WTC11 (cell line): ENCODE results near the gene RTEL1. TPM values are rescaled to one million over a fixed set of nuclear protein-coding genes. Genes with fewer than 3 reads are reported as not detected.

Experiments
- ATAC-seq: fragments of 200-7000 bp; cut with Tn5 transposase; 2 replicates; pipeline ENCODE4 v1.10.0; 2021; ENCODE audit warnings: mild to moderate bottlenecking, moderate library complexity
- CTCF ChIA-PET: fragments of 300-600 bp; sonication (Branson Sonifier 250); formaldehyde crosslinking; loops from one replicate; lab custom pipeline; 2021; ENCODE audit warnings: antibody characterized with exemption; lab: Charles Lee
- POLR2A ChIA-PET: fragments of 350-600 bp; sonication (Branson Sonifier 250); formaldehyde crosslinking; loops from one replicate; lab custom pipeline; 2021; ENCODE audit warnings: antibody characterized with exemption; lab: Charles Lee
- DNase-seq: peaks from one replicate; pipeline ENCODE4 v3.0.0; 2021; ENCODE audit warnings: low spot score
- H3K27ac Mint-ChIP-seq: 2 replicates; pipeline ENCODE4 v1.8.0; 2021; ENCODE audit warnings: mixed read lengths
- H3K27me3 Mint-ChIP-seq: 2 replicates; pipeline ENCODE4 v1.8.0; 2021; ENCODE audit warnings: low read depth, mild to moderate bottlenecking, moderate library complexity, mixed read lengths
- H3K36me3 Mint-ChIP-seq: 2 replicates; pipeline ENCODE4 v1.8.0; 2021; ENCODE audit warnings: mixed read lengths
- H3K4me1 Mint-ChIP-seq: 2 replicates; pipeline ENCODE4 v1.8.0; 2022; ENCODE audit warnings: mixed read lengths
- H3K4me3 Mint-ChIP-seq: 2 replicates; pipeline ENCODE4 v1.8.0; 2021; ENCODE audit warnings: mild to moderate bottlenecking, moderate library complexity, mixed read lengths
- H3K9me3 Mint-ChIP-seq: 2 replicates; pipeline ENCODE4 v1.8.0; 2021; ENCODE audit warnings: mixed read lengths
- GRHL2 ChIP-seq: fragments of 250-450 bp; sonication (Bioruptor Pico); IDR thresholded peaks from 2 replicates; pipeline ENCODE4 v1.8.0; 2022; ENCODE audit warnings: mild to moderate bottlenecking, moderate library complexity; ENCODE audit not compliant: insufficient replicate concordance, severe bottlenecking
- GTF2I ChIP-seq: fragments of 250-450 bp; sonication (Bioruptor Pico); conservative IDR thresholded peaks from 2 replicates; pipeline ENCODE4 v1.4.0; 2021; ENCODE audit warnings: mild to moderate bottlenecking
- JAZF1 ChIP-seq: fragments of 250-450 bp; sonication (Bioruptor Pico); IDR thresholded peaks from 2 replicates; pipeline ENCODE4 v1.9.0; 2021; ENCODE audit warnings: moderate library complexity, mild to moderate bottlenecking, inconsistent platforms
- MYBL2 ChIP-seq: sonication (generic); formaldehyde crosslinking; IDR thresholded peaks from 2 replicates; pipeline ENCODE4 v1.8.1; 2023; ENCODE audit warnings: mild to moderate bottlenecking, moderate library complexity, missing genetic modification reagents
- NFYB ChIP-seq: sonication (generic); formaldehyde crosslinking; conservative IDR thresholded peaks from 2 replicates; pipeline ENCODE4 v1.8.0; 2022; ENCODE audit warnings: low read depth, missing genetic modification reagents
- NR1H2 ChIP-seq: sonication (generic); formaldehyde crosslinking; IDR thresholded peaks from 2 replicates; pipeline ENCODE4 v1.9.0; 2021; ENCODE audit warnings: mild to moderate bottlenecking, moderate library complexity, missing genetic modification reagents
- TEAD4 ChIP-seq: sonication (generic); formaldehyde crosslinking; IDR thresholded peaks from 2 replicates; pipeline ENCODE4 v1.8.0; 2022; ENCODE audit warnings: mild to moderate bottlenecking, missing genetic modification reagents
- ZNF138 ChIP-seq: sonication (generic); formaldehyde crosslinking; conservative IDR thresholded peaks from 2 replicates; pipeline ENCODE4 v1.8.1; 2022; ENCODE audit warnings: mild to moderate bottlenecking, moderate library complexity, missing genetic modification reagents
- ZNF263 ChIP-seq: sonication (generic); formaldehyde crosslinking; IDR thresholded peaks from 2 replicates; pipeline ENCODE4 v1.8.1; 2022; ENCODE audit warnings: low read depth, mild to moderate bottlenecking, moderate library complexity, missing genetic modification reagents
- ZNF423 ChIP-seq: fragments of 250-450 bp; sonication (Bioruptor Pico); IDR thresholded peaks from 2 replicates; pipeline ENCODE4 v2.1.2; 2022; ENCODE audit warnings: mild to moderate bottlenecking, moderate library complexity
- total RNA-seq: library from RNA; stranded (reverse); gene quantifications from 3 replicates; pipeline ENCODE4 v1.2.3, GENCODE V29; 2021
- TF ChIP-seq, protein P1 (sequence below): sonication (generic); formaldehyde crosslinking; IDR thresholded peaks from 2 replicates; pipeline ENCODE4 v1.8.1; 2023; ENCODE audit warnings: mild to moderate bottlenecking, missing genetic modification reagents, moderate library complexity
- TF ChIP-seq, protein P2 (sequence below): sonication (generic); formaldehyde crosslinking; IDR thresholded peaks from 2 replicates; pipeline ENCODE4 v1.8.1; 2023; ENCODE audit warnings: mild to moderate bottlenecking, missing genetic modification reagents, moderate library complexity
- TF ChIP-seq, protein P3 (sequence below): sonication (generic); formaldehyde crosslinking; IDR thresholded peaks from 2 replicates; pipeline ENCODE4 v1.8.0; 2022; ENCODE audit warnings: mild to moderate bottlenecking, missing genetic modification reagents
- TF ChIP-seq, protein P4 (sequence below): sonication (generic); formaldehyde crosslinking; IDR thresholded peaks from 2 replicates; pipeline ENCODE4 v1.8.0; 2022; ENCODE audit warnings: mild to moderate bottlenecking, missing genetic modification reagents
- TF ChIP-seq, protein P5 (sequence below): sonication (generic); formaldehyde crosslinking; IDR thresholded peaks from 2 replicates; pipeline ENCODE4 v1.8.1; 2022; ENCODE audit warnings: missing genetic modification reagents, borderline replicate concordance
- TF ChIP-seq, protein P6 (sequence below): sonication (generic); formaldehyde crosslinking; conservative IDR thresholded peaks from 2 replicates; pipeline ENCODE4 v1.8.1; 2022; ENCODE audit warnings: mild to moderate bottlenecking, missing genetic modification reagents
- TF ChIP-seq, protein P7 (sequence below): sonication (generic); formaldehyde crosslinking; IDR thresholded peaks from 2 replicates; pipeline ENCODE4 v1.8.0; 2022; ENCODE audit warnings: missing genetic modification reagents

Gene RTEL1
- total RNA-seq, 1 experiment from 2014 or later = 44.9 TPM

DNA sequence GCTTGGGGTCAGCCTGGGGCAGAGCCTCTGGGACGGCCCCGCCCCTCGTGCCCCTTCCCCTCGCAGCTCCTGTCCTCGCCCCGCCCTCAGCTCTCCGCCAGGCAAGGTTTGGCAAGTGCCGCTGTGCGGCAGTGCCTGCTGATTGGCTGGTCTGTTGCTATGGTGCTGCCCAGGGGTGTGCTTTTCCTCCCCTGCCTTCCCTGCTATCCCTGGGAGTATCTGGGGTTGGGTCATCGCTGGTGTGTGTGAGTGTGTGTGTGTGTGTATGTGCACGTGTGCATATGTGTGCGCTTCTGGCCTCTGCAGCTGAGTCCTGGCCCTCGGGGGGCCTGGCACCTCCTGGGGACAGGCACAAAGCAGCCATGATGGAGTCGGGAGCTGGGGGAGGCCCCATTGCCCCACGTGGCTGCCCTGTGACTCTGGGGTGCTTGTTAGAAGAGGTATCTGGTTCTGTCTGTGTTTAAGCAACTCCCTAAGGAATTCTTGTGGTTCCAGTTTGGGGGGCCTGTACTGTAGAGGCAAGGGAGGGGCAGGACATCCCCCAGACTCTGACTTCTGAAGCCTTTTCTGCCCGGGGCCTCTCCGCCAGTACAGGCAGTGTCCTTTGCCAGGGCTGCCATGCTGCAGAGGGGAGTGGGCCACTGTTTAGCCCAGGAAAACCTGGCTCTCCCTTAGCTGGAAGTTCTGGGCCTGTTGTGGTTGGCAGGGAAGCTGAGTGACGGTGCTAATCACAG is 6.9 kb downstream of the RTEL1 start:
- peak; percentile 71 for DNase-seq
- Mint-ChIP-seq H3K27me3 (no peaks in the 10 kb centered on the region), H3K4me1 (no peaks in the 10 kb centered on the region), H3K36me3 (peaks cover 27% of the 10 kb centered on the region), H3K27ac (no peak overlapping the region; the same call in 1 of the 2 replicates), H3K4me3 (no peak overlapping the region), H3K9me3 (no peaks in the 10 kb centered on the region)
- POLR2A ChIA-PET = no interaction called here
- CTCF ChIA-PET = interaction anchor here (0.7 to 1.5 kb wide), 4 partner anchors 23 to 316 kb away, joined by 3 to 8 read pairs (median 5); partner anchors contain the start of gene PRPF6
- TF ChIP-seq, protein P1, sequence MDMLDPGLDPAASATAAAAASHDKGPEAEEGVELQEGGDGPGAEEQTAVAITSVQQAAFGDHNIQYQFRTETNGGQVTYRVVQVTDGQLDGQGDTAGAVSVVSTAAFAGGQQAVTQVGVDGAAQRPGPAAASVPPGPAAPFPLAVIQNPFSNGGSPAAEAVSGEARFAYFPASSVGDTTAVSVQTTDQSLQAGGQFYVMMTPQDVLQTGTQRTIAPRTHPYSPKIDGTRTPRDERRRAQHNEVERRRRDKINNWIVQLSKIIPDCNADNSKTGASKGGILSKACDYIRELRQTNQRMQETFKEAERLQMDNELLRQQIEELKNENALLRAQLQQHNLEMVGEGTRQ (CRISPR knock-in tag) = 0 out of 2 replicates have a peak, but pooled peaks have one; percentile 29
- TF ChIP-seq, protein P2, sequence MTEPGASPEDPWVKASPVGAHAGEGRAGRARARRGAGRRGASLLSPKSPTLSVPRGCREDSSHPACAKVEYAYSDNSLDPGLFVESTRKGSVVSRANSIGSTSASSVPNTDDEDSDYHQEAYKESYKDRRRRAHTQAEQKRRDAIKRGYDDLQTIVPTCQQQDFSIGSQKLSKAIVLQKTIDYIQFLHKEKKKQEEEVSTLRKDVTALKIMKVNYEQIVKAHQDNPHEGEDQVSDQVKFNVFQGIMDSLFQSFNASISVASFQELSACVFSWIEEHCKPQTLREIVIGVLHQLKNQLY = no peak
- TF ChIP-seq, protein P3, sequence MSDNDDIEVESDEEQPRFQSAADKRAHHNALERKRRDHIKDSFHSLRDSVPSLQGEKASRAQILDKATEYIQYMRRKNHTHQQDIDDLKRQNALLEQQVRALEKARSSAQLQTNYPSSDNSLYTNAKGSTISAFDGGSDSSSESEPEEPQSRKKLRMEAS (CRISPR knock-in tag) = no peak
- TF ChIP-seq NFYB (CRISPR knock-in tag) = peak; percentile 90
- ATAC-seq = peak; percentile 97

DNA sequence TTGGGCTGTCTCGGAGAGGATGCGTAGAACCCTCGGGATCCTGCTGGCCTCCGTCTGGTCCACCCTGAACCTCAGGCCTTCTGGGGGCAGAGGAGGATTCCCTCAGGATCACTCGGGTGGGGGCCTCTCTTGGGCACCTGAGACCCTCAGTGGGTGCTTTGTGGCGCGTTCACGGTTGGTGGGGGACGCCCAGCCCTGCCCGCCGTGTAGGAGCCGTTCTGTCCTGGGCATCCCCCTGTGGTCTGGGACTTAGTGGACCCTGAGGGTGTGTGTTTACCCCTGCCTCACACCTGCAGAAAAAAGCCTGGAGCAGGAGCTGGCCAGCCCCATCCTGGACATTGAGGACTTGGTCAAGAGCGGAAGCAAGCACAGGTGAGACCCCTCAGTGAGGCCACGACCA is 7.6 kb downstream of the RTEL1 start:
- no peak for ATAC-seq
- Mint-ChIP-seq H3K27me3 (no peaks in the 10 kb centered on the region), H3K4me1 (no peaks in the 10 kb centered on the region), H3K9me3 (no peaks in the 10 kb centered on the region), H3K36me3 (peaks cover 27% of the 10 kb centered on the region), H3K4me3 (no peak overlapping the region), H3K27ac (no peak overlapping the region)
- ChIA-PET POLR2A (no interaction called here), CTCF (interaction anchor here (1.3 to 1.5 kb wide), 2 partner anchors 24 to 169 kb away, joined by 3 to 7 read pairs; no protein-coding TSS in a partner anchor)
- TF ChIP-seq, protein P4, sequence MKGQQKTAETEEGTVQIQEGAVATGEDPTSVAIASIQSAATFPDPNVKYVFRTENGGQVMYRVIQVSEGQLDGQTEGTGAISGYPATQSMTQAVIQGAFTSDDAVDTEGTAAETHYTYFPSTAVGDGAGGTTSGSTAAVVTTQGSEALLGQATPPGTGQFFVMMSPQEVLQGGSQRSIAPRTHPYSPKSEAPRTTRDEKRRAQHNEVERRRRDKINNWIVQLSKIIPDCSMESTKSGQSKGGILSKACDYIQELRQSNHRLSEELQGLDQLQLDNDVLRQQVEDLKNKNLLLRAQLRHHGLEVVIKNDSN (CRISPR knock-in tag) = no peak
- TF ChIP-seq NR1H2 (no peak), TEAD4 (CRISPR knock-in tag) (no peak), ZNF263 (CRISPR knock-in tag) (no peak)
- TF ChIP-seq, protein P5, sequence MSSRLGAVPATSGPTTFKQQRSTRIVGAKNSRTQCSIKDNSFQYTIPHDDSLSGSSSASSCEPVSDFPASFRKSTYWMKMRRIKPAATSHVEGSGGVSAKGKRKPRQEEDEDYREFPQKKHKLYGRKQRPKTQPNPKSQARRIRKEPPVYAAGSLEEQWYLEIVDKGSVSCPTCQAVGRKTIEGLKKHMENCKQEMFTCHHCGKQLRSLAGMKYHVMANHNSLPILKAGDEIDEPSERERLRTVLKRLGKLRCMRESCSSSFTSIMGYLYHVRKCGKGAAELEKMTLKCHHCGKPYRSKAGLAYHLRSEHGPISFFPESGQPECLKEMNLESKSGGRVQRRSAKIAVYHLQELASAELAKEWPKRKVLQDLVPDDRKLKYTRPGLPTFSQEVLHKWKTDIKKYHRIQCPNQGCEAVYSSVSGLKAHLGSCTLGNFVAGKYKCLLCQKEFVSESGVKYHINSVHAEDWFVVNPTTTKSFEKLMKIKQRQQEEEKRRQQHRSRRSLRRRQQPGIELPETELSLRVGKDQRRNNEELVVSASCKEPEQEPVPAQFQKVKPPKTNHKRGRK = no peak
- DNase-seq = no peak

DNA sequence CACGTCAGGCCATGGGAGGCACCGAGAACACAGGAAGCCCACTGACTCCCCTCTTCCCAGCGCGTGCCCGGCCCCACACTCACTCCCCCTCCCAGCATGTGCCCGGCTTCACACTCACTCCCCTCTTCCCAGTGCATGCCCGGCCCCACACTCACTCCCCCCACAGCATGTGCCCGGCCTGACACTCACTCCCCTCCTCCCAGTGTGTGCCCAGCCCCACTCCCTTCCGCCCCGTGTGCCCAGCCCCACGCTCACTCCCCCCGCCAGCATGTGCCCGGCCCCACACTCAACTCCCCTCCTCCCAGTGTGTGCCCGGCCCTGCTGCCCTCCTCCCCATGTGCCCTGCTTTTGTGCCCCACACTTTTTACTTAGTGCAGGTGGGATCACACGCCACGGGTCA is 9.7 kb downstream of the RTEL1 start:
- no peak for TF ChIP-seq MYBL2 (CRISPR knock-in tag)
- no peak for TF ChIP-seq GRHL2
- TF ChIP-seq, protein P5 = no peak
- TF ChIP-seq JAZF1 (CRISPR knock-in tag) = no peak
- TF ChIP-seq, protein P6, sequence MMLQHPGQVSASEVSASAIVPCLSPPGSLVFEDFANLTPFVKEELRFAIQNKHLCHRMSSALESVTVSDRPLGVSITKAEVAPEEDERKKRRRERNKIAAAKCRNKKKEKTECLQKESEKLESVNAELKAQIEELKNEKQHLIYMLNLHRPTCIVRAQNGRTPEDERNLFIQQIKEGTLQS (CRISPR knock-in tag) = no peak
- TF ChIP-seq, protein P7, sequence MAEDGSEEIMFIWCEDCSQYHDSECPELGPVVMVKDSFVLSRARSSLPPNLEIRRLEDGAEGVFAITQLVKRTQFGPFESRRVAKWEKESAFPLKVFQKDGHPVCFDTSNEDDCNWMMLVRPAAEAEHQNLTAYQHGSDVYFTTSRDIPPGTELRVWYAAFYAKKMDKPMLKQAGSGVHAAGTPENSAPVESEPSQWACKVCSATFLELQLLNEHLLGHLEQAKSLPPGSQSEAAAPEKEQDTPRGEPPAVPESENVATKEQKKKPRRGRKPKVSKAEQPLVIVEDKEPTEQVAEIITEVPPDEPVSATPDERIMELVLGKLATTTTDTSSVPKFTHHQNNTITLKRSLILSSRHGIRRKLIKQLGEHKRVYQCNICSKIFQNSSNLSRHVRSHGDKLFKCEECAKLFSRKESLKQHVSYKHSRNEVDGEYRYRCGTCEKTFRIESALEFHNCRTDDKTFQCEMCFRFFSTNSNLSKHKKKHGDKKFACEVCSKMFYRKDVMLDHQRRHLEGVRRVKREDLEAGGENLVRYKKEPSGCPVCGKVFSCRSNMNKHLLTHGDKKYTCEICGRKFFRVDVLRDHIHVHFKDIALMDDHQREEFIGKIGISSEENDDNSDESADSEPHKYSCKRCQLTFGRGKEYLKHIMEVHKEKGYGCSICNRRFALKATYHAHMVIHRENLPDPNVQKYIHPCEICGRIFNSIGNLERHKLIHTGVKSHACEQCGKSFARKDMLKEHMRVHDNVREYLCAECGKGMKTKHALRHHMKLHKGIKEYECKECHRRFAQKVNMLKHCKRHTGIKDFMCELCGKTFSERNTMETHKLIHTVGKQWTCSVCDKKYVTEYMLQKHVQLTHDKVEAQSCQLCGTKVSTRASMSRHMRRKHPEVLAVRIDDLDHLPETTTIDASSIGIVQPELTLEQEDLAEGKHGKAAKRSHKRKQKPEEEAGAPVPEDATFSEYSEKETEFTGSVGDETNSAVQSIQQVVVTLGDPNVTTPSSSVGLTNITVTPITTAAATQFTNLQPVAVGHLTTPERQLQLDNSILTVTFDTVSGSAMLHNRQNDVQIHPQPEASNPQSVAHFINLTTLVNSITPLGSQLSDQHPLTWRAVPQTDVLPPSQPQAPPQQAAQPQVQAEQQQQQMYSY = no peak
- no peak for TF ChIP-seq ZNF423 (CRISPR knock-in tag)
- TF ChIP-seq GTF2I (CRISPR knock-in tag) = no peak
- TF ChIP-seq ZNF138 (CRISPR knock-in tag) = no peak
- POLR2A ChIA-PET = no interaction called here
- H3K4me1 Mint-ChIP-seq = no peaks in the 10 kb centered on the region
- H3K36me3 Mint-ChIP-seq = peaks cover 24% of the 10 kb centered on the region
- no peak overlapping the region for H3K27ac Mint-ChIP-seq
- DNase-seq = no peak
- H3K9me3 Mint-ChIP-seq = no peaks in the 10 kb centered on the region
- no peaks in the 10 kb centered on the region for H3K27me3 Mint-ChIP-seq
- ATAC-seq = no peak
- no peak overlapping the region for H3K4me3 Mint-ChIP-seq
- CTCF ChIA-PET = no interaction called here
